Fibroblast of pulmonary artery (primary cell): ENCODE data around the gene XRCC1.

Experiments
- DNase-seq: peaks from one replicate; pipeline ENCODE4 v3.0.0-alpha.2; 2010; ENCODE audit warnings: low read depth
- H3K4me3 ChIP-seq: replicated peaks from 2 replicates; pipeline ENCODE4 v1.5.1; 2011; ENCODE audit warnings: low read depth, mild to moderate bottlenecking, control low read depth, low read length, moderate library complexity
- CTCF ChIP-seq: IDR thresholded peaks from 2 replicates; pipeline ENCODE4 v1.5.1; 2011; ENCODE audit warnings: mild to moderate bottlenecking, control low read depth, low read length, inconsistent platforms; ENCODE audit errors: missing control alignments

The XRCC1 gene

GRCh38 chr19:43503501-43504425 lies 71.6 kb downstream of the XRCC1 start:
- no peak for TF ChIP-seq CTCF
- DNase-seq, result peak; percentile 86

GRCh38 chr19:43502419-43502976 lies 72.8 kb downstream of the XRCC1 start:
- no peak overlapping the region for H3K4me3 ChIP-seq
- no peak for DNase-seq
- TF ChIP-seq CTCF, result no peak

More at GRCh38 chr19:43503501-43504425, 71.6 kb downstream of the XRCC1 start:
- H3K4me3 ChIP-seq, result peak overlapping the region; percentile 85

GRCh38 chr19:43501661-43502418 lies 73.5 kb downstream of the XRCC1 start:
- TF ChIP-seq CTCF, result no peak
- DNase-seq, result no peak
- H3K4me3 ChIP-seq, result no peak overlapping the region

GRCh38 chr19:43499042-43499441 lies 76.3 kb downstream of the XRCC1 start:
- no peak for DNase-seq
- H3K4me3 ChIP-seq, result no peak overlapping the region
- no peak for TF ChIP-seq CTCF

- no peak overlapping the region for H3K4me3 ChIP-seq
- TF ChIP-seq CTCF, result no peak
- no peak for DNase-seq
These were observed 77.0 kb downstream of the XRCC1 start for GRCh38 chr19:43498233-43498842.

- H3K4me3 ChIP-seq, result no peak overlapping the region
- DNase-seq, result no peak
- TF ChIP-seq CTCF, result no peak
These were observed 78.4 kb downstream of the XRCC1 start for GRCh38 chr19:43496960-43497359.
